Activated T-cell treated with anti-CD3 and anti-CD28 coated beads for 1 hour (primary cell): ENCODE measurements around the gene TNXB.
"Not testable (repeated sequence)": the region's sequence is repeated elsewhere in the genome, so short reads cannot be mapped to it uniquely, and the experiment has no call there.

ENCODE experiments used
- DNase-seq: peaks from one replicate; pipeline ENCODE4 v3.0.0-alpha.2; 2020; ENCODE audit warnings: low read depth

Gene TNXB

GRCh38 chr6:32086661-32087573 is 22.2 kb downstream of the TNXB start:
- no peak for DNase-seq

- no peak for DNase-seq
Measured at GRCh38 chr6:32085759-32086459, 23.2 kb downstream of the TNXB start.

- no peak for DNase-seq
Measured at GRCh38 chr6:32084780-32085179, 24.4 kb downstream of the TNXB start.

DNA sequence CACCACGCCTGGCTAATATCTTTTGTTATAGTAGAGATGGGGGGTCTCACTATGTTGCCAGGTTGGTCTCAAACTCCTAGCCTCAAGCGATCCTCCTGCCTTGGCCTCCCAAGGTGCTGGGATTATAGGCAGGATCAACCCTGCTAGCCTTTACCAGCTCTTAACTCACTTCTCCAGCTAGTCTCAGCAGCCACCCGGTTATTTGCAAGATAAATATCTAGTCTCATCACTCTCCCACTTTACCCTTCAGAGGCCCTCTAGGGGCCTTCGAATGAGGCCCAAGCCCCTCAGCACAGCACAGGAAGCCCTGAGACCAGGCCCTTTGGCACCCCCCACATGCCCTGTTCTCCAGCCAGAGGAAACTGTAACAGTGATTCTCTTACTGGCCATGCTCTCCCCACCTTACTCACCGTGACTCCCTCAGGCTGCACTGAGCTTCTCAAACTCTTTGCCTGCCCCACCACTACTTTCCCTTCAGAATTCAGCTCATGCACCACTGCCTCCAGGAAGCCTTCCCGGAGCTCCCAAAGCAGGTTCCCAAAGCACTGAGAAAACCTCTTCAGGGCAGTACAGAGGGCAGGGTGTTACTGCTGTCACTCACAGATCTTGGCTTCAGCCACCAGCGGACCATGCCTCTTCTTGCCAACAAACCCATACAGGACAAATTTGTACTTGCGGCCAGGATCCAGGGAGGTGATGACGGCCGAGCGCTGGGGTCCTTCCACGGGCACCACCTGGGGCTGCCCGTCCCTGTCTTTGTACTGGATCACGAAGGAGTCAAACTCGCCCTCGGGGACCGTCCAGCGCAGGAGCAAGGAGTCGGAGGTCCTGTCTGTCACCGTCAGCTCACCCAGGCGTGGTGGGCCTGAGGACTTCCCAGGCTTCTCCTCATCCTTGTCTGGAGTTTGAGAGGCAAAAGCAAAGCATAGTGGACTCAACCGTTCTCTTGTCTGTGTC is 25.0 kb downstream of the TNXB start:
- DNase-seq = no peak

- no peak for DNase-seq
Measured at GRCh38 chr6:32082935-32083334, 26.2 kb downstream of the TNXB start.

- DNase-seq = no peak
Measured at GRCh38 chr6:32082478-32082877, 26.7 kb downstream of the TNXB start.

GRCh38 chr6:32081168-32081990 is 27.8 kb downstream of the TNXB start:
- no peak for DNase-seq

- DNase-seq = no peak
Measured at GRCh38 chr6:32079566-32080290, 29.4 kb downstream of the TNXB start.

DNA sequence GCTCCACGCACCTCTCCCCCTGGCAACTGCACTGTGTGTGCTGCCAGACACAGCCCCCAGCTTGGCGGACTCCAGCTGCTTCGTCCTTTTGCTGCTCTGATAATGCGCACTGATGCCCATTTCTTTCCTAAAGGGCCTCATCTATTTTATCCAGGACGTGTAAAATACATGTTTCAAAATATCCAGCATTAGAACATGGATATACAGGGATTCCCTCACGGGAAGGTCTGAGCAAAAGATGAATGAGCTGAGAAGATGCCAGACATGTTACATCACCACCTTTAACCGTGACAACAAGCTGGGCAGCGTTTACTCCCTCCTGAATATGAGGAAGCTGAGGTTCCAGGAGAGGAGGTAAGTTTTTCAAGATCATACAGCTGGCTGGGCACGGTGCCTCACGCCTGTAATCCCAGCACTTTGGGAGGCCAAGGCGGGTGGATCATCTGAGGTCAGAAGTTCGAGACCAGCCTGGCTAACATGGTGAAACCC is 32.8 kb downstream of the TNXB start:
- DNase-seq = no peak

GRCh38 chr6:32075781-32076180 is 33.4 kb downstream of the TNXB start:
- no peak for DNase-seq

GRCh38 chr6:32074996-32075532 is 34.1 kb downstream of the TNXB start:
- DNase-seq = no peak

GRCh38 chr6:32073613-32074012 is 35.5 kb downstream of the TNXB start:
- DNase-seq = no peak

GRCh38 chr6:32073101-32073500 is 36.0 kb downstream of the TNXB start:
- no peak for DNase-seq

GRCh38 chr6:32070814-32071543 is 38.2 kb downstream of the TNXB start:
- no peak for DNase-seq

DNA sequence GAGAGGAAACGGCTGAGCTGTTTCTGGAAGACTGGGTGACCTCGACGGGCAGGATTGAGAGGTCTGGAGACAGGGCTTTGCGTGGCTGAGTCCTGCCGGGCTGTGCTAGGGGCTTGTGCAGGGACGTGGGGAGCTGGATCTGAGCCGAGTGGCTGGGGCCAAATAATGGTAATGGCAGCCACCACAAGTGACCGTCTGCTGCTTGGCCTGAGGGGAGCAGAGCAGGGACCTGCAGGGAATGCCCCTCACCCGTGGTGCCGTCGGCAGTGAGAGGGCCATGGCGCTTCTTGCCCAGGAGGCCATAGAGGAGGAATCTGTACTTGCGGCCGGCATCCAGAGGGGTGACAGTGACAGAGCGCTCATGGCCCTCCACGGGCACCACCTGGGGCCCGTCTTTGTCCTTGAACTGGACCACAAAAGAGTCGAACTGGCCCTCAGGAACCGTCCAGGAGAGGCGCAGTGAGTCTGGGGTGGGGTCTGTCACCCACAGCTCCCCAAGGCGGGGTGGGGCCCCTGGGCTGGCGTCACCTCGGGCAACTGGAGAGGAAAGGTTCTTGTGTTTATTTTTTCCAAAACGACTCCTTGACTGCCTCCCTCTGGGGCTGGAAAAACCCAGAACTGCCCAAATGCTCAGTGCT is 39.1 kb downstream of the TNXB start:
- no peak for DNase-seq

GRCh38 chr6:32069460-32069859 is 39.7 kb downstream of the TNXB start:
- no peak for DNase-seq

- no peak for DNase-seq
Measured at GRCh38 chr6:32068867-32069266, 40.3 kb downstream of the TNXB start.

DNA sequence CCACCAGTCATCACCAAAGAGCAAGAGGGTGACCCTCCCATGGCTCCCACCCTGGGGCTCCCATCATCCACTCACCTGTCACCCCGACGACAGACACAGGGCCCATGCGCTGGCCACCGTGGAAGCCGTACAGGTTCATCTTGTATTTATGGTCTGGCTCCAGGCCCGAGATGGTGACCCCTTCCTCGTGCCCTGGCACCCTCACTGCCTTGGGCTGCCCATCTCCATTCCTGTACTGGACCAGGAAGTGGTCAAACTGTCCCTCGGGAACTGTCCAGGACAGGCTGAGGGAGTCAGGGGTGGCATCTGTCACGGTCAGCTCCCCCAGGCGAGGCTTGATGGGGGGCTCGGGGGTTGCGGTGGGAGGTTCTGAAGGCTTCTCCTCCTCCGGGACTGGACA is 40.8 kb downstream of the TNXB start:
- not testable (repeated sequence) for DNase-seq

- DNase-seq = not testable (repeated sequence)
Measured at GRCh38 chr6:32067521-32067920, 41.6 kb downstream of the TNXB start.
